ENCODE measurements around the gene AKAP12. TPM values are rescaled to one million over a fixed set of nuclear protein-coding genes. Genes with fewer than 3 reads are reported as not detected.

AKAP12 gene
- total RNA-seq, 1 donor from 2014 or later = 736 TPM

DNA sequence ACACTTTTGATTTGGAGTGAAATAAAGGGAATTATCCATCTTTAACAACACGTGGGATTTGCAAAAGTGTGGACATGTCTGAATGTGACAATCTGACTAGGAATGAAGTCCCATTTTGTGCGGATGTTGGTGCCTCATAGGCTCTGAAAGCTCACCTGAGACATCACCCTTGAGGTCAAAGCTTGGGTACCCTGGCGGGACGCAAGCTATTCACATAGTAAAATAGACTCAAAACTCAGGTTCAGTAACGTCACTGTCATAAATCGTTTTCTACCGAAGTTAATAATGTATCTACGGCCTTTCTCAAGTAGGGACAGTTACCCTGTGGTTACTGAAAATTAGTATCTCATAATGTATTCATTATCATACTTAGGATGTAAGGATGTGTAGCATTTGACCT, 61.8 kb downstream of the AKAP12 start:
- peaks cover 31% of the 10 kb centered on the region for H3K36me3 Mint-ChIP-seq
- DNase-seq (ENCODE audit: low spot score in 2 of 2, unreplicated experiment in 2 of 2) = no peak
- H3K9me3 Mint-ChIP-seq = no peaks in the 10 kb centered on the region
- H3K27ac Mint-ChIP-seq = peak overlapping the region; percentile 92
- TF ChIP-seq, protein P1, sequence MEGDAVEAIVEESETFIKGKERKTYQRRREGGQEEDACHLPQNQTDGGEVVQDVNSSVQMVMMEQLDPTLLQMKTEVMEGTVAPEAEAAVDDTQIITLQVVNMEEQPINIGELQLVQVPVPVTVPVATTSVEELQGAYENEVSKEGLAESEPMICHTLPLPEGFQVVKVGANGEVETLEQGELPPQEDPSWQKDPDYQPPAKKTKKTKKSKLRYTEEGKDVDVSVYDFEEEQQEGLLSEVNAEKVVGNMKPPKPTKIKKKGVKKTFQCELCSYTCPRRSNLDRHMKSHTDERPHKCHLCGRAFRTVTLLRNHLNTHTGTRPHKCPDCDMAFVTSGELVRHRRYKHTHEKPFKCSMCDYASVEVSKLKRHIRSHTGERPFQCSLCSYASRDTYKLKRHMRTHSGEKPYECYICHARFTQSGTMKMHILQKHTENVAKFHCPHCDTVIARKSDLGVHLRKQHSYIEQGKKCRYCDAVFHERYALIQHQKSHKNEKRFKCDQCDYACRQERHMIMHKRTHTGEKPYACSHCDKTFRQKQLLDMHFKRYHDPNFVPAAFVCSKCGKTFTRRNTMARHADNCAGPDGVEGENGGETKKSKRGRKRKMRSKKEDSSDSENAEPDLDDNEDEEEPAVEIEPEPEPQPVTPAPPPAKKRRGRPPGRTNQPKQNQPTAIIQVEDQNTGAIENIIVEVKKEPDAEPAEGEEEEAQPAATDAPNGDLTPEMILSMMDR (IDR thresholded peaks at IDR 0.05; ENCODE audit: unreplicated experiment) = no peak
- no peak overlapping the region for H3K4me3 Mint-ChIP-seq
- H3K4me1 Mint-ChIP-seq = peaks cover 75% of the 10 kb centered on the region
- no peaks in the 10 kb centered on the region for H3K27me3 Mint-ChIP-seq (ENCODE audit: low read depth)

GRCh38 chr6:151303231-151303630, 63.5 kb downstream of the AKAP12 start:
- Mint-ChIP-seq H3K4me1 (peaks cover 78% of the 10 kb centered on the region), H3K27ac (peak overlapping the region; percentile 79), H3K9me3 (no peaks in the 10 kb centered on the region), H3K36me3 (peaks cover 29% of the 10 kb centered on the region), H3K27me3 (ENCODE audit: low read depth) (no peaks in the 10 kb centered on the region), H3K4me3 (no peak overlapping the region)
- TF ChIP-seq, protein P1 (IDR thresholded peaks at IDR 0.05; ENCODE audit: unreplicated experiment) = no peak
- no peak for DNase-seq (ENCODE audit: low spot score in 2 of 2, unreplicated experiment in 2 of 2)

- Mint-ChIP-seq H3K9me3 (no peaks in the 10 kb centered on the region), H3K27me3 (ENCODE audit: low read depth) (no peaks in the 10 kb centered on the region), H3K4me3 (no peak overlapping the region), H3K4me1 (peaks cover 81% of the 10 kb centered on the region), H3K27ac (peak overlapping the region; percentile 85), H3K36me3 (peaks cover 27% of the 10 kb centered on the region)
- TF ChIP-seq, protein P1 (IDR thresholded peaks at IDR 0.05; ENCODE audit: unreplicated experiment) = no peak
- DNase-seq (ENCODE audit: low spot score in 2 of 2, unreplicated experiment in 2 of 2) = no peak
Measured at GRCh38 chr6:151306269-151306783, 66.6 kb downstream of the AKAP12 start.

- no peaks in the 10 kb centered on the region for H3K27me3 Mint-ChIP-seq (ENCODE audit: low read depth)
- no peak for DNase-seq (ENCODE audit: low spot score in 2 of 2, unreplicated experiment in 2 of 2)
- no peaks in the 10 kb centered on the region for H3K9me3 Mint-ChIP-seq
- TF ChIP-seq, protein P1 (IDR thresholded peaks at IDR 0.05; ENCODE audit: unreplicated experiment) = no peak
- peaks cover 33% of the 10 kb centered on the region for H3K36me3 Mint-ChIP-seq
- peak overlapping the region; percentile 85 for H3K27ac Mint-ChIP-seq
- H3K4me3 Mint-ChIP-seq = no peak overlapping the region
- H3K4me1 Mint-ChIP-seq = peaks cover 84% of the 10 kb centered on the region
Measured at GRCh38 chr6:151307501-151307900, 67.7 kb downstream of the AKAP12 start.

DNA sequence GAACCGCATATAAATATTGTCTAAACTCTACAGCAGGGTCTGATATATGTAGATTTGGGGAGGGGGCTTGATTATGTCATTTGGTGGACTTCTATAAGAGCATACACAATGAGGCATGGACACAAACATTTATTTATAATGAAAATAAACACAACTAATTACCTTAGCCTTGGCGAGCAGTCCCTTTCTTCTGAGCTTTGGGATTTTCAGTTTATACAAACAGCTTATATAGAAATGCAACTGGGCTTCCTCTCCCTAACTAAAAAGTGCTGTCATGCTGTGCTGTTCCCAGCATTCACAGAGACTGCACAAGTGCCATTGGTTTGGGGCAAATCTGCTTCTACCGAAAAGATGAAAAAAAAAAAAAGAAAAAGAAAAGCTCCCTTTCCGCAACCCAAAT, 69.9 kb downstream of the AKAP12 start:
- no peak for DNase-seq (ENCODE audit: low spot score in 2 of 2, unreplicated experiment in 2 of 2)
- no peaks in the 10 kb centered on the region for H3K27me3 Mint-ChIP-seq (ENCODE audit: low read depth)
- peak overlapping the region; percentile 83 for H3K27ac Mint-ChIP-seq
- H3K4me1 Mint-ChIP-seq = peaks cover 91% of the 10 kb centered on the region
- H3K9me3 Mint-ChIP-seq = no peaks in the 10 kb centered on the region
- peaks cover 39% of the 10 kb centered on the region for H3K36me3 Mint-ChIP-seq
- TF ChIP-seq, protein P1 (IDR thresholded peaks at IDR 0.05; ENCODE audit: unreplicated experiment) = no peak
- no peak overlapping the region for H3K4me3 Mint-ChIP-seq

GRCh38 chr6:151310279-151310678, 70.5 kb downstream of the AKAP12 start:
- no peak for DNase-seq (ENCODE audit: low spot score in 2 of 2, unreplicated experiment in 2 of 2)
- H3K36me3 Mint-ChIP-seq = peaks cover 37% of the 10 kb centered on the region
- TF ChIP-seq, protein P1 (IDR thresholded peaks at IDR 0.05; ENCODE audit: unreplicated experiment) = no peak
- no peaks in the 10 kb centered on the region for H3K9me3 Mint-ChIP-seq
- no peaks in the 10 kb centered on the region for H3K27me3 Mint-ChIP-seq (ENCODE audit: low read depth)
- H3K4me3 Mint-ChIP-seq = no peak overlapping the region
- peaks cover 85% of the 10 kb centered on the region for H3K4me1 Mint-ChIP-seq
- H3K27ac Mint-ChIP-seq = peak overlapping the region; percentile 83
